Activated naive CD4-positive, alpha-beta T cell treated with anti-CD3 and anti-CD28 coated beads, Interleukin-2, amount 50 U/mL, for 72 hours (primary cell): Measurements from ENCODE around the gene BACE1. TPM values are rescaled to one million over a fixed set of nuclear protein-coding genes. Genes with fewer than 3 reads are reported as not detected.

Experiments
- ATAC-seq, 2 donors: fragments of 150-1000 bp; cut with Tn5 transposase; 2 replicates each; pipeline ENCODE4 v1.10.0; 2021; ENCODE audit warnings: mild to moderate bottlenecking in 2 of 2, moderate library complexity in 2 of 2
- DNase-seq, 2 donors: peaks; one replicate each; pipeline ENCODE4 v3.0.0; 2021 to 2022; ENCODE audit warnings: low spot score in 2 of 2
- H3K27ac Mint-ChIP-seq, 2 donors: one replicate each; pipeline ENCODE4 v1.8.0; 2022; ENCODE audit warnings: mild to moderate bottlenecking in 2 of 2, mixed read lengths in 2 of 2
- H3K36me3 Mint-ChIP-seq, 2 donors: one replicate each; pipeline ENCODE4 v1.8.0; 2022; ENCODE audit warnings: mixed read lengths in 2 of 2
- H3K9me3 Mint-ChIP-seq, 2 donors: one replicate each; pipeline ENCODE4 v1.8.0; 2022; ENCODE audit warnings: mixed read lengths in 2 of 2
- total RNA-seq, 2 donors: library from RNA; stranded (reverse); gene quantifications; one replicate each; pipeline ENCODE4 v1.2.3, GENCODE V29; 2022

The BACE1 gene
- total RNA-seq, 2 donors from 2014 or later: 0.11 to 0.39 TPM

- H3K36me3 Mint-ChIP-seq: peaks cover 0 to 7% of the 10 kb centered on the region in 2 donors
- ATAC-seq (peak; percentile 69 to 70), DNase-seq (peak in 1 of 2 donors; percentile 17)
- H3K9me3 Mint-ChIP-seq: no peaks in the 10 kb centered on the region
- no peak overlapping the region for H3K27ac Mint-ChIP-seq
Measured at GRCh38 chr11:117315285-117316196, 515 bp downstream of the BACE1 start.

GRCh38 chr11:117314840-117315239 lies 1.2 kb downstream of the BACE1 start:
- DNase-seq (no peak), ATAC-seq (no peak)
- Mint-ChIP-seq H3K36me3 (peaks cover 0 to 7% of the 10 kb centered on the region in 2 donors), H3K27ac (no peak overlapping the region), H3K9me3 (no peaks in the 10 kb centered on the region)

GRCh38 chr11:117313828-117314768 lies 2.0 kb downstream of the BACE1 start:
- H3K9me3 Mint-ChIP-seq: no peaks in the 10 kb centered on the region
- no peak for DNase-seq
- H3K27ac Mint-ChIP-seq: no peak overlapping the region
- no peak for ATAC-seq
- peaks cover 0 to 7% of the 10 kb centered on the region in 2 donors for H3K36me3 Mint-ChIP-seq

- ATAC-seq: no peak
- DNase-seq: no peak
- Mint-ChIP-seq H3K36me3 (peaks cover 0 to 7% of the 10 kb centered on the region in 2 donors), H3K9me3 (no peaks in the 10 kb centered on the region), H3K27ac (no peak overlapping the region)
Measured at GRCh38 chr11:117313091-117313490, 3.0 kb downstream of the BACE1 start.

- no peak for DNase-seq
- Mint-ChIP-seq H3K36me3 (no peaks in the 10 kb centered on the region), H3K9me3 (no peaks in the 10 kb centered on the region), H3K27ac (no peak overlapping the region)
- ATAC-seq: no peak
Measured at GRCh38 chr11:117309310-117309709, 6.7 kb downstream of the BACE1 start.

GRCh38 chr11:117305145-117305544 lies 10.9 kb downstream of the BACE1 start:
- Mint-ChIP-seq H3K27ac (no peak overlapping the region), H3K9me3 (no peaks in the 10 kb centered on the region), H3K36me3 (no peaks in the 10 kb centered on the region)
- ATAC-seq (no peak), DNase-seq (no peak)

GRCh38 chr11:117303646-117304315 lies 12.3 kb downstream of the BACE1 start:
- no peak for DNase-seq
- Mint-ChIP-seq H3K27ac (no peak overlapping the region), H3K9me3 (no peaks in the 10 kb centered on the region), H3K36me3 (no peaks in the 10 kb centered on the region)
- ATAC-seq: no peak

- no peak for ATAC-seq
- H3K36me3 Mint-ChIP-seq: no peaks in the 10 kb centered on the region
- H3K27ac Mint-ChIP-seq: no peak overlapping the region
- no peak for DNase-seq
- no peaks in the 10 kb centered on the region for H3K9me3 Mint-ChIP-seq
Measured at GRCh38 chr11:117303101-117303500, 13.0 kb downstream of the BACE1 start.

GRCh38 chr11:117302228-117302627 lies 13.8 kb downstream of the BACE1 start:
- no peak for ATAC-seq
- DNase-seq: no peak
- Mint-ChIP-seq H3K27ac (no peak overlapping the region), H3K36me3 (no peaks in the 10 kb centered on the region), H3K9me3 (no peaks in the 10 kb centered on the region)

- no peaks in the 10 kb centered on the region for H3K9me3 Mint-ChIP-seq
- ATAC-seq (no peak), DNase-seq (no peak)
- peak overlapping the region in 1 of 2 donors; percentile 5 for H3K27ac Mint-ChIP-seq
- H3K36me3 Mint-ChIP-seq: no peaks in the 10 kb centered on the region
Measured at GRCh38 chr11:117300773-117301172, 15.3 kb downstream of the BACE1 start.

- Mint-ChIP-seq H3K36me3 (no peaks in the 10 kb centered on the region), H3K9me3 (no peaks in the 10 kb centered on the region), H3K27ac (no peak overlapping the region)
- DNase-seq: peak in 1 of 2 donors; percentile 47
- ATAC-seq: no peak
Measured at GRCh38 chr11:117300283-117300663, 15.8 kb downstream of the BACE1 start.

GRCh38 chr11:117299351-117300282 lies 16.4 kb downstream of the BACE1 start:
- DNase-seq (peak in 1 of 2 donors; percentile 31), ATAC-seq (no peak)
- H3K9me3 Mint-ChIP-seq: no peaks in the 10 kb centered on the region
- H3K36me3 Mint-ChIP-seq: no peaks in the 10 kb centered on the region
- H3K27ac Mint-ChIP-seq: no peak overlapping the region

GRCh38 chr11:117298195-117298594 lies 17.9 kb downstream of the BACE1 start:
- Mint-ChIP-seq H3K9me3 (no peaks in the 10 kb centered on the region), H3K27ac (no peak overlapping the region), H3K36me3 (no peaks in the 10 kb centered on the region)
- DNase-seq: no peak
- no peak for ATAC-seq

- H3K9me3 Mint-ChIP-seq: no peaks in the 10 kb centered on the region
- no peak for ATAC-seq
- peak overlapping the region in 1 of 2 donors; percentile 27 for H3K27ac Mint-ChIP-seq
- no peaks in the 10 kb centered on the region for H3K36me3 Mint-ChIP-seq
- DNase-seq: peak in 1 of 2 donors; percentile 40
Measured at GRCh38 chr11:117296881-117297280, 19.2 kb downstream of the BACE1 start.

GRCh38 chr11:117295438-117296137 lies 20.5 kb downstream of the BACE1 start:
- Mint-ChIP-seq H3K27ac (no peak overlapping the region), H3K36me3 (no peaks in the 10 kb centered on the region), H3K9me3 (no peaks in the 10 kb centered on the region)
- DNase-seq (peak in 1 of 2 donors; percentile 23), ATAC-seq (no peak)
